Naive thymus-derived CD4-positive, alpha-beta T cell (primary cell): ENCODE results near the gene DAGLA. TPM values are rescaled to one million over a fixed set of nuclear protein-coding genes. Genes with fewer than 3 reads are reported as not detected.

Experiments used
- ATAC-seq: fragments of 150-1000 bp; cut with Tn5 transposase; 2 replicates; pipeline ENCODE4 v1.10.0; 2021; ENCODE audit warnings: mild to moderate bottlenecking, moderate library complexity
- CTCF ChIA-PET: fragments of 350-600 bp; sonication (Branson Sonifier 250); formaldehyde crosslinking; loops from one replicate; lab custom pipeline; 2021; ENCODE audit warnings: antibody characterized with exemption; lab: Charles Lee
- POLR2A ChIA-PET: fragments of 350-600 bp; sonication (Branson Sonifier 250); formaldehyde crosslinking; loops from one replicate; lab custom pipeline; 2021; ENCODE audit warnings: antibody characterized with exemption, inconsistent platforms; lab: Charles Lee
- DNase-seq, 9 donors: peaks; one replicate each; pipeline versions ENCODE4 v3.0.0 to v3.0.0-alpha.2; 2020 to 2022; ENCODE audit warnings: mixed read lengths in 1 of 9
- H3K27ac ChIP-seq: one replicate; pipeline ENCODE4 v1.7.0; 2013; ENCODE audit warnings: mild to moderate bottlenecking, low read depth, low read length, moderate library complexity
- H3K27me3 ChIP-seq, 2 donors: one replicate each; pipeline ENCODE4 v1.7.0; 2013; ENCODE audit warnings: low read length in 2 of 2, mild to moderate bottlenecking in 2 of 2, moderate library complexity in 2 of 2; ENCODE audit not compliant: control insufficient read depth in 2 of 2, insufficient read depth in 2 of 2
- H3K36me3 ChIP-seq, 3 experiments: 1 replicate in 2 of 3; 2 replicates in 1 of 3; pipeline ENCODE4 v1.7.0; 2013; ENCODE audit warnings: low read length in 3 of 3, mild to moderate bottlenecking in 3 of 3, moderate library complexity in 1 of 3; ENCODE audit not compliant: insufficient read depth in 3 of 3, control insufficient read depth in 2 of 3
- H3K4me1 ChIP-seq, 2 donors: one replicate each; pipeline ENCODE4 v1.7.0; 2013; ENCODE audit warnings: low read length in 2 of 2, mild to moderate bottlenecking in 2 of 2, moderate library complexity in 1 of 2; ENCODE audit not compliant: control insufficient read depth in 2 of 2, insufficient read depth in 2 of 2
- H3K4me3 ChIP-seq: 2 replicates; pipeline ENCODE4 v1.7.0; 2013; ENCODE audit warnings: mild to moderate bottlenecking, low read length
- H3K9me3 ChIP-seq, 3 experiments: 1 replicate in 2 of 3; 2 replicates in 1 of 3; pipeline ENCODE4 v1.7.0; 2013; ENCODE audit warnings: low read length in 3 of 3; ENCODE audit not compliant: control insufficient read depth in 2 of 3
- H3K27ac Mint-ChIP-seq, 9 donors: one replicate each; pipeline ENCODE4 v1.8.0; 2020 to 2022; ENCODE audit warnings: mixed read lengths in 9 of 9, mild to moderate bottlenecking in 8 of 9, moderate library complexity in 5 of 9, inconsistent platforms in 2 of 9
- H3K27me3 Mint-ChIP-seq, 5 donors: one replicate each; pipeline ENCODE4 v1.8.0; 2021 to 2022; ENCODE audit warnings: mixed read lengths in 5 of 5, mild to moderate bottlenecking in 1 of 5
- H3K36me3 Mint-ChIP-seq, 5 donors: one replicate each; pipeline ENCODE4 v1.8.0; 2020 to 2022; ENCODE audit warnings: mixed read lengths in 5 of 5, mild to moderate bottlenecking in 3 of 5, inconsistent platforms in 1 of 5
- H3K4me1 Mint-ChIP-seq, 7 donors: one replicate each; pipeline ENCODE4 v1.8.0; 2020 to 2022; ENCODE audit warnings: mixed read lengths in 7 of 7, mild to moderate bottlenecking in 3 of 7, inconsistent platforms in 1 of 7
- H3K4me3 Mint-ChIP-seq, 10 donors: one replicate each; pipeline ENCODE4 v1.8.0; 2020 to 2022; ENCODE audit warnings: mild to moderate bottlenecking in 10 of 10, mixed read lengths in 10 of 10, moderate library complexity in 6 of 10, inconsistent platforms in 2 of 10
- H3K9me3 Mint-ChIP-seq, 11 donors: one replicate each; pipeline ENCODE4 v1.8.0; 2020 to 2022; ENCODE audit warnings: mixed read lengths in 11 of 11, mild to moderate bottlenecking in 4 of 11, inconsistent platforms in 1 of 11, moderate library complexity in 1 of 11
- intact Hi-C, 2 donors: fragments of 100-400 bp; cut with micrococcal nuclease; formaldehyde crosslinking; loops; one replicate each; pipeline ENCODE4 v1.15.1; 2023
- polyA plus RNA-seq, 2 donors: library from polyadenylated mRNA; unstranded; fragments of 300-500 nt; fragmentation: Illumina TruSeq; gene quantifications; one replicate each; pipeline ENCODE4 v1.2.3, GENCODE V29; 2021
- total RNA-seq, 6 experiments: library from RNA in 5 of 6; stranded (reverse) in 5 of 6; gene quantifications; 1 replicate in 5 of 6; 2 replicates in 1 of 6; pipeline ENCODE4 v1.2.3 and lab custom pipeline; 2021 to 2026

Gene DAGLA
- total and polyA plus RNA-seq, 7 experiments from 2014 or later = 0.15 to 2.1 (median 0.26) TPM

GRCh38 chr11:61760946-61761345, 80.8 kb downstream of the DAGLA start:
- no peaks in the 10 kb centered on the region for H3K36me3 Mint-ChIP-seq
- Histone ChIP-seq H3K27me3 (no peaks in the 10 kb centered on the region), H3K4me3 (no peak overlapping the region), H3K27ac (no peak overlapping the region), H3K9me3 (no peaks in the 10 kb centered on the region), H3K36me3 (no peaks in the 10 kb centered on the region), H3K4me1 (no peaks in the 10 kb centered on the region)
- peaks cover 0 to 10% (median 0%) of the 10 kb centered on the region in 7 donors for H3K4me1 Mint-ChIP-seq
- no peak overlapping the region for H3K4me3 Mint-ChIP-seq
- intact Hi-C loops = no loop called here
- no peak overlapping the region for H3K27ac Mint-ChIP-seq
- no peak for DNase-seq
- ChIA-PET POLR2A (no interaction called here), CTCF (no interaction called here)
- no peaks in the 10 kb centered on the region for H3K9me3 Mint-ChIP-seq
- H3K27me3 Mint-ChIP-seq = peaks cover 0 to 6% (median 0%) of the 10 kb centered on the region in 5 donors
- no peak for ATAC-seq

DNA sequence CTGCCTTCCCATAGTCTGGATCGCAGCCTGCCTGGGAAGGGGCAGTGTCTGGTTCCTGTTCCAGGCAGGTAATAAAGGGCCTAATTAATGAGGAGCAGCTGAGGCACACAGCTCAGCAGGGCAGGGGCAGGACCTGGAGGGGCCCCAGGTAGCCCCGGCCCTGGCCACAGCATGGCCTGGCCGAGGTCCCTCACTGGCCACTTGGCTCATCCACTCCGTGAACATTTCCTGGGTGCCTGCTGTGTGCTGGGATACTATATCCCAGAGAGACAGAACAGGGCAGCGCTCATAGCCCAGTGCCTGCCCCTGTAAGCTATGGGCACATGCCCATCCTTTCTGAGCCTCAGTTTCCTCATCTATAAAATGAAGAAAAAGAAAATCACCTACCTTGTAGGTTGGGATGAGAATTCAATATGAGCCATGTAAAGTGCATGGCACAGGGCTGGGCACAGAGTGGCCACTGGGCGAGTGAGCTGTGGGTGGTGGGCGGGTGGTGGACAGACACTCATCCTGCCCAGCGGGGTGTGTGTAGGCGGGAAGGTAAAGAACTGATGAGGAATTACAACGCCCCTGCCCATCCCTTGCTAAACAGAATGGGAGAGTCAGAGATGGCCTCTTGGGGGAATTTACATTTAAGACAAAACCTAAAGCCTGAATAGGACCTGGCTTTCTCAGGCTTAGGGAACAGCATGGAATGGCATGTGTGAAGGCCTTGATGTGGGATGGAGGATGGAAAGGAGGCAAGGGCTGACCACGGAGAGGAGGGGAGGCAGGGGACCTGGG, 81.4 kb downstream of the DAGLA start:
- Histone ChIP-seq H3K36me3 (no peaks in the 10 kb centered on the region), H3K27ac (no peak overlapping the region), H3K9me3 (no peaks in the 10 kb centered on the region), H3K27me3 (no peaks in the 10 kb centered on the region), H3K4me1 (no peaks in the 10 kb centered on the region), H3K4me3 (no peak overlapping the region)
- Mint-ChIP-seq H3K4me3 (no peak overlapping the region), H3K27ac (peak overlapping the region in 1 of 9 donors; percentile 43), H3K4me1 (peaks cover 0 to 3% (median 0%) of the 10 kb centered on the region in 7 donors), H3K27me3 (peaks cover 0 to 6% (median 0%) of the 10 kb centered on the region in 5 donors), H3K9me3 (no peaks in the 10 kb centered on the region), H3K36me3 (no peaks in the 10 kb centered on the region)
- ChIA-PET CTCF (no interaction called here), POLR2A (no interaction called here)
- no peak for ATAC-seq
- intact Hi-C loops = no loop called here
- DNase-seq = no peak

GRCh38 chr11:61762223-61762615, 82.0 kb downstream of the DAGLA start:
- ChIA-PET POLR2A (no interaction called here), CTCF (no interaction called here)
- H3K9me3 Mint-ChIP-seq = no peaks in the 10 kb centered on the region
- Histone ChIP-seq H3K27ac (no peak overlapping the region), H3K27me3 (no peaks in the 10 kb centered on the region), H3K4me1 (no peaks in the 10 kb centered on the region), H3K36me3 (no peaks in the 10 kb centered on the region), H3K4me3 (no peak overlapping the region), H3K9me3 (no peaks in the 10 kb centered on the region)
- no peak overlapping the region for H3K27ac Mint-ChIP-seq
- H3K36me3 Mint-ChIP-seq = no peaks in the 10 kb centered on the region
- peaks cover 0 to under 1% (median 0%) of the 10 kb centered on the region in 7 donors for H3K4me1 Mint-ChIP-seq
- ATAC-seq (no peak), DNase-seq (no peak)
- peaks cover 0 to 6% (median 0%) of the 10 kb centered on the region in 5 donors for H3K27me3 Mint-ChIP-seq
- intact Hi-C loops = no loop called here
- no peak overlapping the region for H3K4me3 Mint-ChIP-seq

- Mint-ChIP-seq H3K4me1 (no peaks in the 10 kb centered on the region), H3K36me3 (no peaks in the 10 kb centered on the region), H3K4me3 (no peak overlapping the region), H3K27ac (no peak overlapping the region), H3K9me3 (no peaks in the 10 kb centered on the region), H3K27me3 (peaks cover 0 to 6% (median 0%) of the 10 kb centered on the region in 5 donors)
- Histone ChIP-seq H3K9me3 (no peaks in the 10 kb centered on the region), H3K4me1 (no peaks in the 10 kb centered on the region), H3K36me3 (no peaks in the 10 kb centered on the region), H3K27ac (no peak overlapping the region), H3K27me3 (no peaks in the 10 kb centered on the region), H3K4me3 (no peak overlapping the region)
- intact Hi-C loops = no loop called here
- no peak for ATAC-seq
- POLR2A ChIA-PET = no interaction called here
- DNase-seq = no peak
- CTCF ChIA-PET = no interaction called here
These were observed 82.6 kb downstream of the DAGLA start for GRCh38 chr11:61762798-61763197.

GRCh38 chr11:61763930-61764605, 83.9 kb downstream of the DAGLA start:
- H3K9me3 Mint-ChIP-seq = no peaks in the 10 kb centered on the region

GRCh38 chr11:61764606-61765260, 84.5 kb downstream of the DAGLA start:
- intact Hi-C loops = no loop called here
- ChIA-PET CTCF (no interaction called here), POLR2A (no interaction called here)
- H3K27me3 Mint-ChIP-seq = peaks cover 0 to 6% (median 0%) of the 10 kb centered on the region in 5 donors
- Histone ChIP-seq H3K9me3 (no peaks in the 10 kb centered on the region), H3K27ac (no peak overlapping the region), H3K27me3 (no peaks in the 10 kb centered on the region), H3K4me3 (no peak overlapping the region), H3K36me3 (no peaks in the 10 kb centered on the region), H3K4me1 (no peaks in the 10 kb centered on the region)
- no peak overlapping the region for H3K27ac Mint-ChIP-seq
- DNase-seq (no peak), ATAC-seq (no peak)
- no peaks in the 10 kb centered on the region for H3K9me3 Mint-ChIP-seq
- H3K36me3 Mint-ChIP-seq = no peaks in the 10 kb centered on the region
- no peak overlapping the region for H3K4me3 Mint-ChIP-seq
- H3K4me1 Mint-ChIP-seq = no peaks in the 10 kb centered on the region

More at GRCh38 chr11:61763930-61764605, 83.9 kb downstream of the DAGLA start:
- H3K4me1 ChIP-seq = no peaks in the 10 kb centered on the region
- H3K4me3 ChIP-seq = no peak overlapping the region
- no peak overlapping the region for H3K27ac Mint-ChIP-seq
- no peaks in the 10 kb centered on the region for H3K36me3 ChIP-seq
- H3K4me3 Mint-ChIP-seq = no peak overlapping the region
- intact Hi-C loops = no loop called here
- ATAC-seq (no peak), DNase-seq (no peak)
- ChIA-PET POLR2A (no interaction called here), CTCF (no interaction called here)
- H3K27me3 Mint-ChIP-seq = peaks cover 0 to 6% (median 0%) of the 10 kb centered on the region in 5 donors
- H3K27me3 ChIP-seq = no peaks in the 10 kb centered on the region
- no peaks in the 10 kb centered on the region for H3K36me3 Mint-ChIP-seq
- H3K27ac ChIP-seq = no peak overlapping the region
- no peaks in the 10 kb centered on the region for H3K9me3 ChIP-seq
- H3K4me1 Mint-ChIP-seq = no peaks in the 10 kb centered on the region
